ENCODE results near the gene HRCT1. TPM values are rescaled to one million over a fixed set of nuclear protein-coding genes. Genes with fewer than 3 reads are reported as not detected.
"Not testable (repeated sequence)": the region's sequence is repeated elsewhere in the genome, so short reads cannot be mapped to it uniquely, and the experiment has no call there.

HRCT1 gene
- total RNA-seq, 8 experiments from 2014 or later, result 0.27 to 1.8 (median 1.0) TPM; not detected in 1

- in situ Hi-C loops (cut with MboI; ENCODE audit: low pct_unique_long_range_greater_than_20kb in 2 of 9, low sequenced_read_pairs in 9 of 9, unreplicated experiment in 9 of 9), result no loop called here
- peak in 1 of 8 experiments; percentile 75 for ATAC-seq (replicated peaks in 6 of 8)
- 0 to 100% (median 85%) methylated on average over 1 to 8 of the region's 9 CpGs for WGBS, 10 experiments
- Histone ChIP-seq H3K27ac (no peak overlapping the region), H3K4me3 (no peak overlapping the region), H3K4me1 (replicated peaks in 1 of 2) (peaks cover 2 to 4% of the 10 kb centered on the region in 2 donors)
These were observed 22.8 kb downstream of the HRCT1 start for GRCh38 chr9:35928591-35929452.

- Histone ChIP-seq H3K27ac (no peak overlapping the region), H3K4me1 (replicated peaks in 1 of 2) (no peaks in the 10 kb centered on the region), H3K4me3 (no peak overlapping the region)
- in situ Hi-C loops (cut with MboI; ENCODE audit: low pct_unique_long_range_greater_than_20kb in 2 of 9, low sequenced_read_pairs in 9 of 9, unreplicated experiment in 9 of 9), result no loop called here
- 40 to 100% (median 78%) methylated on average over 1 to 5 of the region's 6 CpGs; no CpG with 5 or more reads in 4 of the 10 experiments for WGBS, 10 experiments
- no peak for ATAC-seq (replicated peaks in 6 of 8)
These were observed 23.4 kb downstream of the HRCT1 start for GRCh38 chr9:35929453-35929718.

GRCh38 chr9:35930521-35930920, 24.5 kb downstream of the HRCT1 start:
- in situ Hi-C loops (cut with MboI; ENCODE audit: low pct_unique_long_range_greater_than_20kb in 2 of 9, low sequenced_read_pairs in 9 of 9, unreplicated experiment in 9 of 9), result no loop called here
- no peak for ATAC-seq (replicated peaks in 6 of 8)
- Histone ChIP-seq H3K4me1 (replicated peaks in 1 of 2) (no peaks in the 10 kb centered on the region), H3K27ac (no peak overlapping the region), H3K4me3 (no peak overlapping the region)

- in situ Hi-C loops (cut with MboI; ENCODE audit: low pct_unique_long_range_greater_than_20kb in 2 of 9, low sequenced_read_pairs in 9 of 9, unreplicated experiment in 9 of 9), result no loop called here
- ATAC-seq (replicated peaks in 6 of 8), result no peak
- H3K4me3 ChIP-seq, result no peak overlapping the region
- no peak overlapping the region for H3K27ac ChIP-seq
- WGBS, 10 experiments, result 62 to 100% (median 89%) methylated on average over 1 to 3 of the region's 3 CpGs; no CpG with 5 or more reads in 3 of the 10 experiments
- H3K4me1 ChIP-seq (replicated peaks in 1 of 2), result no peaks in the 10 kb centered on the region
These were observed 25.0 kb downstream of the HRCT1 start for GRCh38 chr9:35930989-35931388.

- ATAC-seq (replicated peaks in 6 of 8), result no peak
- Histone ChIP-seq H3K4me3 (no peak overlapping the region), H3K27ac (no peak overlapping the region), H3K4me1 (replicated peaks in 1 of 2) (no peaks in the 10 kb centered on the region)
- in situ Hi-C loops (cut with MboI; ENCODE audit: low pct_unique_long_range_greater_than_20kb in 2 of 9, low sequenced_read_pairs in 9 of 9, unreplicated experiment in 9 of 9), result no loop called here
- WGBS, 10 experiments, result 93 to 100% (median 100%) methylated on average over 1 to 3 of the region's 3 CpGs; no CpG with 5 or more reads in 1 of the 10 experiments
These were observed 26.7 kb downstream of the HRCT1 start for GRCh38 chr9:35932735-35933134.

GRCh38 chr9:35933550-35934067, 27.6 kb downstream of the HRCT1 start:
- no peak overlapping the region for H3K27ac ChIP-seq
- ATAC-seq (replicated peaks in 6 of 8), result no peak
- in situ Hi-C loops (cut with MboI; ENCODE audit: low pct_unique_long_range_greater_than_20kb in 2 of 9, low sequenced_read_pairs in 9 of 9, unreplicated experiment in 9 of 9), result no loop called here
- no peaks in the 10 kb centered on the region for H3K4me1 ChIP-seq (replicated peaks in 1 of 2)
- WGBS, 10 experiments, result 40 to 90% (median 78%) methylated on average over 1 to 4 of the region's 4 CpGs
- no peak overlapping the region for H3K4me3 ChIP-seq

- H3K4me1 ChIP-seq (replicated peaks in 1 of 2); H3K27ac ChIP-seq; in situ Hi-C loops (cut with MboI; ENCODE audit: low pct_unique_long_range_greater_than_20kb in 2 of 9, low sequenced_read_pairs in 9 of 9, unreplicated experiment in 9 of 9); H3K4me3 ChIP-seq; ATAC-seq (replicated peaks in 6 of 8): not testable (repeated sequence)
- WGBS, 10 experiments, result 74 to 100% (median 85%) methylated on average over 2 to 6 of the region's 6 CpGs; no CpG with 5 or more reads in 3 of the 10 experiments
These were observed 28.1 kb downstream of the HRCT1 start for GRCh38 chr9:35934069-35934468.

- WGBS, 10 experiments, result 60 to 100% (median 93%) methylated on average over 1 to 4 of the region's 4 CpGs; no CpG with 5 or more reads in 3 of the 10 experiments
- H3K27ac ChIP-seq, result no peak overlapping the region
- no peak for ATAC-seq (replicated peaks in 6 of 8)
- H3K4me3 ChIP-seq, result no peak overlapping the region
- H3K4me1 ChIP-seq (replicated peaks in 1 of 2), result no peaks in the 10 kb centered on the region
- in situ Hi-C loops (cut with MboI; ENCODE audit: low pct_unique_long_range_greater_than_20kb in 2 of 9, low sequenced_read_pairs in 9 of 9, unreplicated experiment in 9 of 9), result no loop called here
These were observed 29.3 kb downstream of the HRCT1 start for GRCh38 chr9:35935261-35935660.

GRCh38 chr9:35935755-35936509, 29.9 kb downstream of the HRCT1 start:
- no peak overlapping the region for H3K27ac ChIP-seq
- 37 to 76% (median 58%) methylated on average over 3 to 7 of the region's 7 CpGs for WGBS, 10 experiments
- in situ Hi-C loops (cut with MboI; ENCODE audit: low pct_unique_long_range_greater_than_20kb in 2 of 9, low sequenced_read_pairs in 9 of 9, unreplicated experiment in 9 of 9), result no loop called here
- H3K4me3 ChIP-seq, result no peak overlapping the region
- no peaks in the 10 kb centered on the region for H3K4me1 ChIP-seq (replicated peaks in 1 of 2)
- peak in 3 of 8 experiments; percentile 50 to 64 (median 60) for ATAC-seq (replicated peaks in 6 of 8)

GRCh38 chr9:35937227-35937626, 31.2 kb downstream of the HRCT1 start:
- no peak for ATAC-seq (replicated peaks in 6 of 8)
- 40 to 100% (median 61%) methylated on average over 1 to 2 of the region's 2 CpGs; no CpG with 5 or more reads in 4 of the 10 experiments for WGBS, 10 experiments
- Histone ChIP-seq H3K4me1 (replicated peaks in 1 of 2) (no peaks in the 10 kb centered on the region), H3K27ac (no peak overlapping the region), H3K4me3 (no peak overlapping the region)
- in situ Hi-C loops (cut with MboI; ENCODE audit: low pct_unique_long_range_greater_than_20kb in 2 of 9, low sequenced_read_pairs in 9 of 9, unreplicated experiment in 9 of 9), result no loop called here

- no peak for ATAC-seq (replicated peaks in 6 of 8)
- in situ Hi-C loops (cut with MboI; ENCODE audit: low pct_unique_long_range_greater_than_20kb in 2 of 9, low sequenced_read_pairs in 9 of 9, unreplicated experiment in 9 of 9), result no loop called here
- Histone ChIP-seq H3K27ac (no peak overlapping the region), H3K4me3 (no peak overlapping the region), H3K4me1 (replicated peaks in 1 of 2) (no peaks in the 10 kb centered on the region)
- 25 to 89% (median 80%) methylated on average over 2 to 8 of the region's 10 CpGs for WGBS, 10 experiments
These were observed 32.7 kb downstream of the HRCT1 start for GRCh38 chr9:35938474-35939356.

- in situ Hi-C loops (cut with MboI; ENCODE audit: low pct_unique_long_range_greater_than_20kb in 2 of 9, low sequenced_read_pairs in 9 of 9, unreplicated experiment in 9 of 9), result no loop called here
- H3K4me1 ChIP-seq (replicated peaks in 1 of 2), result no peaks in the 10 kb centered on the region
- no peak overlapping the region for H3K4me3 ChIP-seq
- WGBS, 10 experiments, result 56 to 100% (median 86%) methylated on average over 1 to 8 of the region's 8 CpGs
- ATAC-seq (replicated peaks in 6 of 8), result no peak
- no peak overlapping the region for H3K27ac ChIP-seq
These were observed 33.8 kb downstream of the HRCT1 start for GRCh38 chr9:35939679-35940250.
